ENCODE data around the gene PCDHA9.
A peak's percentile ranks its signal among the peaks of the same experiment; 100 is the strongest.
"Not testable (repeated sequence)": the region's sequence is repeated elsewhere in the genome, so short reads cannot be mapped to it uniquely, and the experiment has no call there.

PCDHA9 gene

GRCh38 chr5:140848139-140849102, at the start of gene PCDHA9:
Gene PCDHA9, plus strand, starts transcription at chr5:140848382. Its CDS starts 114 bp downstream, at chr5:140848496.
- not testable (repeated sequence) for DNase-seq

GRCh38 chr5:140800816-140801493, 47.2 kb upstream of the PCDHA9 start, which contains the start of gene PCDHA3:
Gene PCDHA3, plus strand, starts transcription at chr5:140801057.
- no peak for DNase-seq

GRCh38 chr5:140801494-140801841, 46.7 kb upstream of the PCDHA9 start:
- no peak for DNase-seq

DNA sequence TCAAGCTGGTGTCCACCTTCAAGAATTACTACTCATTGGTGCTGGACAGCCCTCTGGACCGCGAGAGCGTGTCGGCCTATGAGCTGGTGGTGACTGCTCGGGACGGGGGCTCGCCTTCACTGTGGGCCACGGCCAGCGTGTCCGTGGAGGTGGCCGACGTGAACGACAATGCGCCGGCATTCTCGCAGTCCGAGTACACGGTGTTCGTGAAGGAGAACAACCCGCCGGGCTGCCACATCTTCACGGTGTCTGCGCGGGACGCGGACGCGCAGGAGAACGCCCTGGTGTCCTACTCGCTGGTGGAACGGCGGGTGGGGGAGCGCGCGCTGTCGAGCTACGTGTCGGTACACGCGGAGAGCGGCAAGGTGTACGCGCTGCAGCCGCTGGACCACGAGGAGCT, 45.8 kb upstream of the PCDHA9 start:
- not testable (repeated sequence) for DNase-seq

DNA sequence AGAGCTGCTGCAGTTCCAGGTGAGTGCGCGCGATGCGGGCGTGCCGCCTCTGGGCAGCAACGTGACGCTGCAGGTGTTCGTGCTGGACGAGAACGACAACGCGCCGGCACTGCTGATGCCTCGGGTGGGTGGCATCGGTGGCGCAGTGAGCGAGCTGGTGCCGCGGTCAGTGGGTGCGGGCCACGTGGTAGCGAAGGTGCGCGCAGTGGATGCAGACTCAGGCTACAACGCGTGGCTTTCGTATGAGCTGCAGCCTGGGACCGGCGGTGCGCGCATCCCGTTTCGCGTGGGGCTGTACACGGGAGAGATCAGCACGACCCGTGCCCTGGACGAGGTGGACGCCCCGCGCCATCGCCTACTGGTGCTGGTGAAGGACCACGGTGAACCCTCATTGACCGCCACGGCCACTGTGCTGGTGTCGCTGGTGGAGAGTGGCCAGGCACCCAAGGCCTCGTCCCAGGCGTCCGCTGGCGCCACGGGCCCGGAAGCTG, 45.4 kb upstream of the PCDHA9 start:
- no peak for DNase-seq

- DNase-seq = peak; percentile 8
These were observed 41.1 kb upstream of the PCDHA9 start, which contains the start of gene PCDHA4 for GRCh38 chr5:140806834-140807775. Gene PCDHA4, plus strand, starts transcription at chr5:140807068.

- DNase-seq = not testable (repeated sequence)
These were observed 39.8 kb upstream of the PCDHA9 start for GRCh38 chr5:140808241-140808888.

GRCh38 chr5:140808889-140809291, 39.3 kb upstream of the PCDHA9 start:
- no peak for DNase-seq

DNA sequence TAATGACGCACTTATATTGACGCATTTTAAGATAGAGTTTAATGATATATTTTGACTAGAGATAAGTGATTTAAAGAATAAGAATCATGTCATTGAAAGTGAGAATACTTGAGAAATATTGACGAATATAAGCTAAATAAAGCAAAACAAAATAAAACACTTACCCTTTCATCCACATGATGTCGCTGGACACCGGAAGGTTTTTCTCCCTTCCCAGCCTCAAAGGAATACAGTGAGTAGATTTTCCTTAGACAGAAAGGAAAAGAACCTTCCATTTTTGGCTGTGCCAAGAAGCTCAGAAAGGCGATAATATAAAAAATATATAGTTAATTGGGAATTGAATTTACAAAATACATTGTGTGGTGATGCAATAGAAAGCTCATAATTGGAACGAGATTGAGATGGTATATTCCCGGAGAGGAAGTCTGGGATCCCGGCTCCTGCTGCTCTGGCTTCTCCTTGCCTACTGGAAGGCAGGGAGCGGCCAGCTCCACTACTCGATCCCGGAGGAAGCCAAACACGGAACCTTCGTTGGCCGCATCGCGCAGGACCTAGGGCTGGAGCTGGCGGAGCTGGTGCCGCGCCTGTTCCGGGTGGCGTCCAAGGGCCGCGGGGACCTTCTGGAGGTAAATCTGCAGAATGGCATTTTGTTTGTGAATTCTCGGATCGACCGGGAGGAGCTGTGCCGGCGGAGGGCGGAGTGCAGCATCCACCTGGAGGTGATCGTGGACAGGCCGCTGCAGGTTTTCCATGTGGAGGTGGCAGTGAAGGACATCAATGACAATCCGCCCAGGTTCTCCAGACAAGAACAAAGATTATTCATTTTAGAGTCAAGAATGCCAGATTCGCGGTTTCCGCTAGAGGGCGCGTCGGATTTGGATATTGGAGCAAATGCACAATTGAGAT, 26.6 kb upstream of the PCDHA9 start, which contains the start of gene PCDHA5:
TSS of gene PCDHA5 (plus strand) at position 239 of the 906 bp plus-strand sequence.
- DNase-seq = peak; percentile 17

- DNase-seq = no peak
These were observed 25.9 kb upstream of the PCDHA9 start for GRCh38 chr5:140822281-140822629.

GRCh38 chr5:140822969-140823368, 25.2 kb upstream of the PCDHA9 start:
- not testable (repeated sequence) for DNase-seq

- no peak for DNase-seq
These were observed 24.7 kb upstream of the PCDHA9 start for GRCh38 chr5:140823475-140823874.

- DNase-seq = no peak
These were observed 20.3 kb upstream of the PCDHA9 start, which contains the start of gene PCDHA6 for GRCh38 chr5:140827704-140828361. Gene PCDHA6, plus strand, starts transcription at chr5:140827960. Its CDS starts 132 bp downstream, at chr5:140828092.

DNA sequence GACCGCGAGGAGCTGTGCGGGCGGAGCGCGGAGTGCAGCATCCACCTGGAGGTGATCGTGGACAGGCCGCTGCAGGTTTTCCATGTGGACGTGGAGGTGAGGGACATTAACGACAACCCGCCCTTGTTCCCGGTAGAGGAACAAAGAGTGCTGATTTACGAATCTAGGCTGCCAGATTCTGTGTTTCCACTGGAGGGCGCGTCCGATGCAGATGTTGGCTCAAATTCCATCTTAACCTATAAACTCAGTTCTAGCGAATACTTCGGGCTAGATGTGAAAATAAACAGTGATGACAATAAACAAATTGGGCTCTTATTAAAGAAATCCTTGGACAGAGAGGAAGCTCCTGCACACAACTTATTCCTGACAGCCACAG, 19.8 kb upstream of the PCDHA9 start:
- no peak for DNase-seq

DNA sequence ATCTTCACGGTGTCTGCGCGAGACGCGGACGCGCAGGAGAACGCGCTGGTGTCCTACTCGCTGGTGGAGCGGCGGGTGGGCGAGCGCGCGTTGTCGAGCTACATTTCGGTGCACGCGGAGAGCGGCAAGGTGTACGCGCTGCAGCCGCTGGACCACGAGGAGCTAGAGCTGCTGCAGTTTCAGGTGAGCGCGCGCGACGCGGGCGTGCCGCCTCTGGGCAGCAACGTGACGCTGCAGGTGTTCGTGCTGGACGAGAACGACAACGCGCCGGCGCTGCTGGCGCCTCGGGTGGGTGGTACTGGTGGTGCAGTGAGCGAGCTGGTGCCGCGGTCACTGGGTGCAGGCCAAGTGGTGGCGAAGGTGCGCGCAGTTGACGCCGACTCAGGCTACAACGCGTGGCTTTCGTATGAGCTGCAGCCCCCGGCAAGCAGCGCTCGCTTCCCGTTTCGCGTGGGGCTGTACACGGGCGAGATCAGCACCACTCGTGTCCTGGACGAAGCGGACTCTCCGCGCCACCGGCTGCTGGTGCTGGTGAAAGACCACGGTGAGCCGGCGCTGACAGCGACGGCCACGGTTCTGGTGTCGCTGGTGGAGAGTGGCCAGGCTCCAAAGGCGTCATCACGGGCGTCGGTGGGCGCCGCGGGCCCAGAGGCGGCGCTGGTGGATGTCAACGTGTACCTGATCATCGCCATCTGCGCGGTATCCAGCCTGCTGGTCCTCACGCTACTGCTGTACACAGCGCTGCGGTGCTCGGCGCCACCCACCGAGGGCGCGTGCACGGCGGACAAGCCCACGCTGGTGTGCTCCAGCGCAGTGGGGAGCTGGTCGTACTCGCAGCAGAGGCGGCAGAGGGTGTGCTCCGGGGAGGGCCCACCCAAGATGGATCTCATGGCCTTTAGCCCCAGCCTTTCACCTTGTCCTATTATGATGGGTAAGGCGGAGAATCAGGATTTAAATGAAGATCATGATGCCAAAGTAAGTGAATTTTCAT, 18.4 kb upstream of the PCDHA9 start:
- DNase-seq = not testable (repeated sequence)

- peak; percentile 2 for DNase-seq
These were observed 14.2 kb upstream of the PCDHA9 start, which contains the start of gene PCDHA7 for GRCh38 chr5:140833993-140834392. Gene PCDHA7, plus strand, starts transcription at chr5:140834269. Its CDS starts 115 bp downstream, at chr5:140834384.

GRCh38 chr5:140834439-140835008, 13.7 kb upstream of the PCDHA9 start:
- DNase-seq = not testable (repeated sequence)
